ENCODE measurements around the gene GALNT13.

GALNT13 gene

GRCh38 chr2:153871231-153872221 lies at the start of gene GALNT13:
Gene GALNT13, plus strand, starts transcription at chr2:153871922.
- H3K4me3 ChIP-seq (ENCODE audit: insufficient read length, low read depth) = peak within 1 kb of the TSS; percentile 81
- no peaks in the 10 kb centered on the region for H3K9me3 ChIP-seq (ENCODE audit: insufficient read depth, low read length)
- DNase-seq (ENCODE audit: low read depth, low spot score) = peak; percentile 91
- no peak for TF ChIP-seq YY1 (IDR thresholded peaks at IDR 0.05; ENCODE audit: insufficient read depth, insufficient read length)
- peaks cover 31% of the 10 kb centered on the region for H3K27me3 ChIP-seq (ENCODE audit: insufficient read depth, insufficient read length)
- no peaks in the 10 kb centered on the region for H3K36me3 ChIP-seq (ENCODE audit: insufficient read depth, insufficient read length, low read length)
- peaks cover 2% of the 10 kb centered on the region for H3K4me1 ChIP-seq (ENCODE audit: insufficient read depth, insufficient read length)
- peak within 1 kb of the TSS; percentile 92 for H3K9ac ChIP-seq (ENCODE audit: insufficient read length, low read depth)

- Histone ChIP-seq H3K27me3 (ENCODE audit: insufficient read depth, insufficient read length) (no peaks in the 10 kb centered on the region), H3K36me3 (ENCODE audit: insufficient read depth, insufficient read length, low read length) (no peaks in the 10 kb centered on the region), H3K9ac (ENCODE audit: insufficient read length, low read depth) (no peak overlapping the region), H3K4me3 (ENCODE audit: insufficient read length, low read depth) (no peak overlapping the region), H3K4me1 (ENCODE audit: insufficient read depth, insufficient read length) (no peaks in the 10 kb centered on the region), H3K9me3 (ENCODE audit: insufficient read depth, low read length) (peaks cover 12% of the 10 kb centered on the region; the same call in 1 of the 2 replicates)
- TF ChIP-seq SUZ12 (IDR thresholded peaks at IDR 0.05; ENCODE audit: extremely low read depth, insufficient read depth, insufficient read length) (no peak), ZNF274 (IDR thresholded peaks at IDR 0.05; ENCODE audit: low read depth, low read length) (no peak), YY1 (IDR thresholded peaks at IDR 0.05; ENCODE audit: insufficient read depth, insufficient read length) (no peak)
- no peak for DNase-seq (ENCODE audit: low read depth, low spot score)
These were observed 47.8 kb upstream of the GALNT13 start for GRCh38 chr2:153823880-153824279.

GRCh38 chr2:153828335-153828734 lies 43.4 kb upstream of the GALNT13 start:
- no peak overlapping the region for H3K4me3 ChIP-seq (ENCODE audit: insufficient read length, low read depth)
- TF ChIP-seq SUZ12 (IDR thresholded peaks at IDR 0.05; ENCODE audit: extremely low read depth, insufficient read depth, insufficient read length) (no peak), YY1 (IDR thresholded peaks at IDR 0.05; ENCODE audit: insufficient read depth, insufficient read length) (no peak)
- H3K9ac ChIP-seq (ENCODE audit: insufficient read length, low read depth) = no peak overlapping the region
- no peaks in the 10 kb centered on the region for H3K27me3 ChIP-seq (ENCODE audit: insufficient read depth, insufficient read length)
- H3K36me3 ChIP-seq (ENCODE audit: insufficient read depth, insufficient read length, low read length) = no peaks in the 10 kb centered on the region
- no peak for DNase-seq (ENCODE audit: low read depth, low spot score)
- peaks cover 19% of the 10 kb centered on the region; the same call in 1 of the 2 replicates for H3K9me3 ChIP-seq (ENCODE audit: insufficient read depth, low read length)
- no peaks in the 10 kb centered on the region for H3K4me1 ChIP-seq (ENCODE audit: insufficient read depth, insufficient read length)

- DNase-seq (ENCODE audit: low read depth, low spot score) = no peak
- no peak for TF ChIP-seq YY1 (IDR thresholded peaks at IDR 0.05; ENCODE audit: insufficient read depth, insufficient read length)
- TF ChIP-seq SUZ12 (IDR thresholded peaks at IDR 0.05; ENCODE audit: extremely low read depth, insufficient read depth, insufficient read length) = no peak
- no peak for TF ChIP-seq ZNF274 (IDR thresholded peaks at IDR 0.05; ENCODE audit: low read depth, low read length)
- no peak overlapping the region for H3K9ac ChIP-seq (ENCODE audit: insufficient read length, low read depth)
- H3K4me3 ChIP-seq (ENCODE audit: insufficient read length, low read depth) = no peak overlapping the region
- no peaks in the 10 kb centered on the region for H3K36me3 ChIP-seq (ENCODE audit: insufficient read depth, insufficient read length, low read length)
- no peaks in the 10 kb centered on the region for H3K27me3 ChIP-seq (ENCODE audit: insufficient read depth, insufficient read length)
- no peaks in the 10 kb centered on the region for H3K4me1 ChIP-seq (ENCODE audit: insufficient read depth, insufficient read length)
- peaks cover 2% of the 10 kb centered on the region; the same call in 1 of the 2 replicates for H3K9me3 ChIP-seq (ENCODE audit: insufficient read depth, low read length)
These were observed 37.1 kb upstream of the GALNT13 start for GRCh38 chr2:153834662-153835061.

GRCh38 chr2:153858250-153858649 lies 13.5 kb upstream of the GALNT13 start:
- H3K36me3 ChIP-seq (ENCODE audit: insufficient read depth, insufficient read length, low read length) = no peaks in the 10 kb centered on the region
- no peak for DNase-seq (ENCODE audit: low read depth, low spot score)
- no peaks in the 10 kb centered on the region for H3K9me3 ChIP-seq (ENCODE audit: insufficient read depth, low read length)
- no peaks in the 10 kb centered on the region for H3K4me1 ChIP-seq (ENCODE audit: insufficient read depth, insufficient read length)
- H3K9ac ChIP-seq (ENCODE audit: insufficient read length, low read depth) = no peak overlapping the region
- TF ChIP-seq ZNF274 (IDR thresholded peaks at IDR 0.05; ENCODE audit: low read depth, low read length) (no peak), SUZ12 (IDR thresholded peaks at IDR 0.05; ENCODE audit: extremely low read depth, insufficient read depth, insufficient read length) (no peak), YY1 (IDR thresholded peaks at IDR 0.05; ENCODE audit: insufficient read depth, insufficient read length) (no peak)
- H3K27me3 ChIP-seq (ENCODE audit: insufficient read depth, insufficient read length) = no peaks in the 10 kb centered on the region
- no peak overlapping the region for H3K4me3 ChIP-seq (ENCODE audit: insufficient read length, low read depth)

- TF ChIP-seq ZNF274 (IDR thresholded peaks at IDR 0.05; ENCODE audit: low read depth, low read length) (no peak), SUZ12 (IDR thresholded peaks at IDR 0.05; ENCODE audit: extremely low read depth, insufficient read depth, insufficient read length) (no peak), YY1 (IDR thresholded peaks at IDR 0.05; ENCODE audit: insufficient read depth, insufficient read length) (no peak)
- DNase-seq (ENCODE audit: low read depth, low spot score) = no peak
These were observed 7.7 kb upstream of the GALNT13 start for GRCh38 chr2:153864022-153864421.

GRCh38 chr2:153866595-153866994 lies 5.1 kb upstream of the GALNT13 start:
- Histone ChIP-seq H3K36me3 (ENCODE audit: insufficient read depth, insufficient read length, low read length) (no peaks in the 10 kb centered on the region), H3K4me3 (ENCODE audit: insufficient read length, low read depth) (no peak overlapping the region), H3K27me3 (ENCODE audit: insufficient read depth, insufficient read length) (peaks cover 3% of the 10 kb centered on the region), H3K4me1 (ENCODE audit: insufficient read depth, insufficient read length) (no peaks in the 10 kb centered on the region), H3K9ac (ENCODE audit: insufficient read length, low read depth) (no peak overlapping the region), H3K9me3 (ENCODE audit: insufficient read depth, low read length) (no peaks in the 10 kb centered on the region)
- DNase-seq (ENCODE audit: low read depth, low spot score) = no peak
- TF ChIP-seq ZNF274 (IDR thresholded peaks at IDR 0.05; ENCODE audit: low read depth, low read length) (no peak), SUZ12 (IDR thresholded peaks at IDR 0.05; ENCODE audit: extremely low read depth, insufficient read depth, insufficient read length) (no peak), YY1 (IDR thresholded peaks at IDR 0.05; ENCODE audit: insufficient read depth, insufficient read length) (no peak)

More at GRCh38 chr2:153864022-153864421, 7.7 kb upstream of the GALNT13 start:
- Histone ChIP-seq H3K27me3 (ENCODE audit: insufficient read depth, insufficient read length) (no peaks in the 10 kb centered on the region), H3K4me1 (ENCODE audit: insufficient read depth, insufficient read length) (no peaks in the 10 kb centered on the region), H3K9me3 (ENCODE audit: insufficient read depth, low read length) (no peaks in the 10 kb centered on the region), H3K4me3 (ENCODE audit: insufficient read length, low read depth) (no peak overlapping the region), H3K36me3 (ENCODE audit: insufficient read depth, insufficient read length, low read length) (no peaks in the 10 kb centered on the region), H3K9ac (ENCODE audit: insufficient read length, low read depth) (no peak overlapping the region)

Measured in NT2/D1 (cell line).